ENCODE results near the gene TNFAIP8L2. TPM values are rescaled to one million over a fixed set of nuclear protein-coding genes. Genes with fewer than 3 reads are reported as not detected.

Gene TNFAIP8L2
- total and polyA plus RNA-seq, 2 of the 4 experiments (the other 2 are of a cell fraction) = not detected

DNA sequence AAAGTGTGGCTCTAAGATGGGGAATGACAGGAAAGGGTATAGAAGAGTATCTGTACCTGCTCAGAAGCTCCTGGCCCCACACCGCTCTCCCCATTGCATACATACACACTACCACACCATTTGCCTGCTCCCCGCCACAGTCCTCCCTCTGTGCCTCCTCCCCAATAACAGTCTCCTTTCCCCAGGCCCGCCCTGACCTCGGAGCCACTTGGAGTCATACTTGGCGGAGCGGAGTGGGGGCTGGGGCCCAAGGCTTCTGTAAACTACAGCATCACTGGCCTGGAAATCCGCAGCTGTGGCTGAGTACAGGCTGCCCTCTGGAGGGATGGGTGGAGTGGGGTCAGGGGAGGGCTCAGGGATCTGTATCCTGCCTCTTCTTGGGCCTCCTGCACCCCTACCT lies 18.7 kb upstream of the TNFAIP8L2 start (continued):
- TF ChIP-seq, protein P1, sequence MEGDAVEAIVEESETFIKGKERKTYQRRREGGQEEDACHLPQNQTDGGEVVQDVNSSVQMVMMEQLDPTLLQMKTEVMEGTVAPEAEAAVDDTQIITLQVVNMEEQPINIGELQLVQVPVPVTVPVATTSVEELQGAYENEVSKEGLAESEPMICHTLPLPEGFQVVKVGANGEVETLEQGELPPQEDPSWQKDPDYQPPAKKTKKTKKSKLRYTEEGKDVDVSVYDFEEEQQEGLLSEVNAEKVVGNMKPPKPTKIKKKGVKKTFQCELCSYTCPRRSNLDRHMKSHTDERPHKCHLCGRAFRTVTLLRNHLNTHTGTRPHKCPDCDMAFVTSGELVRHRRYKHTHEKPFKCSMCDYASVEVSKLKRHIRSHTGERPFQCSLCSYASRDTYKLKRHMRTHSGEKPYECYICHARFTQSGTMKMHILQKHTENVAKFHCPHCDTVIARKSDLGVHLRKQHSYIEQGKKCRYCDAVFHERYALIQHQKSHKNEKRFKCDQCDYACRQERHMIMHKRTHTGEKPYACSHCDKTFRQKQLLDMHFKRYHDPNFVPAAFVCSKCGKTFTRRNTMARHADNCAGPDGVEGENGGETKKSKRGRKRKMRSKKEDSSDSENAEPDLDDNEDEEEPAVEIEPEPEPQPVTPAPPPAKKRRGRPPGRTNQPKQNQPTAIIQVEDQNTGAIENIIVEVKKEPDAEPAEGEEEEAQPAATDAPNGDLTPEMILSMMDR (conservative IDR thresholded peaks at IDR 0.05; ENCODE audit: low read depth, low read length) = no peak

GRCh38 chr1:151142411-151143056 lies 13.9 kb upstream of the TNFAIP8L2 start:
- peaks cover 4% of the 10 kb centered on the region; the same call in 1 of the 2 replicates for H3K36me3 ChIP-seq (ENCODE audit: control insufficient read depth, insufficient read depth, low read length)
- H3K56ac ChIP-seq (ENCODE audit: extremely low read depth, insufficient read depth, low read length) = no peak overlapping the region
- ChIA-PET POLR2A (ENCODE audit: unreplicated experiment) (no interaction called here), CTCF (no interaction called here)
- peaks cover 4% of the 10 kb centered on the region; the same call in 1 of the 2 replicates for H3K9me1 ChIP-seq (ENCODE audit: insufficient read depth, low read length)
- peaks cover 2% of the 10 kb centered on the region; the same call in 1 of the 2 replicates for H3K27me3 ChIP-seq (ENCODE audit: control insufficient read depth, insufficient read depth, low read length)
- no TSS peak for BruUV-seq (replicated peaks)
- H3K9ac ChIP-seq (ENCODE audit: low read depth, low read length) = no peak overlapping the region
- no peak overlapping the region for H2BK20ac ChIP-seq (ENCODE audit: low read depth, low read length)
- intact Hi-C loops (cut with micrococcal nuclease) = no loop called here
- in situ Hi-C loops (cut with MboI; ENCODE audit: low sequenced_read_pairs) = no loop called here
- H3K23ac ChIP-seq (ENCODE audit: low read depth, low read length) = no peak overlapping the region
- H4K20me1 ChIP-seq (ENCODE audit: insufficient read depth, low read length) = peaks cover 5% of the 10 kb centered on the region; the same call in 1 of the 2 replicates
- H3K4me1 ChIP-seq (ENCODE audit: control insufficient read depth, insufficient read depth, low read length) = peaks cover 5% of the 10 kb centered on the region
- H3K4ac ChIP-seq (ENCODE audit: low read depth, low read length) = no peak overlapping the region
- no peak overlapping the region for H2BK5ac ChIP-seq (ENCODE audit: low read depth, low read length, poor library complexity, severe bottlenecking)
- dilution Hi-C loops (cut with HindIII; ENCODE audit: low sequenced_read_pairs, unreplicated experiment) = no loop called here
- no peak overlapping the region for H3K4me3 ChIP-seq (ENCODE audit: insufficient read depth, low read depth, low read length)
- no peak overlapping the region for H2BK120ac ChIP-seq (ENCODE audit: low read depth, low read length)
- H4K8ac ChIP-seq (ENCODE audit: low read depth in 2 of 2, low read length in 2 of 2) = no peak overlapping the region
- ATAC-seq (ENCODE audit: low read depth) = no peak
- H4K91ac ChIP-seq (ENCODE audit: insufficient read depth, low read depth, low read length) = no peak overlapping the region
- H3K18ac ChIP-seq (ENCODE audit: low read depth, low read length) = no peak overlapping the region
- no CpG with 5 or more reads among the region's 5 CpGs for WGBS, 2 experiments (ENCODE audit: extremely low coverage in 2 of 2, insufficient read length in 1 of 2)
- DNase-seq = no peak
- no peak overlapping the region for H2AFZ ChIP-seq (replicated peaks; ENCODE audit: low read length, poor library complexity)
- no peak overlapping the region for H2AK5ac ChIP-seq (ENCODE audit: low read depth, low read length)
- peaks cover 0 to 6% of the 10 kb centered on the region in 2 experiments; a peak in 1 of 4 replicates for H3K79me1 ChIP-seq (ENCODE audit: low read depth in 1 of 2, low read length in 2 of 2)
- H2AK9ac ChIP-seq (replicated peaks; ENCODE audit: low read depth, low read length, poor library complexity) = no peak overlapping the region
- H3K4me2 ChIP-seq (ENCODE audit: low read depth, low read length) = no peak overlapping the region
- H2BK15ac ChIP-seq (ENCODE audit: low read depth, low read length) = no peak overlapping the region
- H3K14ac ChIP-seq (replicated peaks; ENCODE audit: low read depth, low read length) = no peak overlapping the region
- no peak overlapping the region for H3K27ac ChIP-seq (ENCODE audit: insufficient read depth, low read length)
- no peaks in the 10 kb centered on the region for H3K9me3 ChIP-seq (ENCODE audit: control insufficient read depth, insufficient read depth, low read length)
- no peak overlapping the region for H4K5ac ChIP-seq (ENCODE audit: low read depth, low read length)
- TF ChIP-seq NFE2L2 (IDR thresholded peaks at IDR 0.05; ENCODE audit: low read depth, low read length) (no peak), BHLHE40 (IDR thresholded peaks at IDR 0.05; ENCODE audit: low read depth, low read length) (no peak), MXI1 (IDR thresholded peaks at IDR 0.05; ENCODE audit: borderline replicate concordance, low read depth, low read length) (no peak), MAFK (IDR thresholded peaks at IDR 0.05; ENCODE audit: low read depth, low read length) (no peak), CHD1 (IDR thresholded peaks at IDR 0.05; ENCODE audit: low read depth, low read length) (no peak), USF2 (IDR thresholded peaks at IDR 0.05; ENCODE audit: low read depth, low read length) (no peak), CEBPB (IDR thresholded peaks at IDR 0.05; ENCODE audit: low read depth, low read length) (no peak), FOS (IDR thresholded peaks at IDR 0.05; ENCODE audit: low read depth, low read length) (no peak), POLR2A (IDR thresholded peaks at IDR 0.05; ENCODE audit: low read depth, low read length) (no peak)
- TF ChIP-seq, protein P1 (conservative IDR thresholded peaks at IDR 0.05; ENCODE audit: low read depth, low read length) = no peak

All from IMR-90 (cell line).